ENCODE measurements around the gene SLC17A9. TPM values are rescaled to one million over a fixed set of nuclear protein-coding genes. Genes with fewer than 3 reads are reported as not detected.

The SLC17A9 gene
- total RNA-seq, 1 experiment from 2014 or later = 0.28 TPM

DNA sequence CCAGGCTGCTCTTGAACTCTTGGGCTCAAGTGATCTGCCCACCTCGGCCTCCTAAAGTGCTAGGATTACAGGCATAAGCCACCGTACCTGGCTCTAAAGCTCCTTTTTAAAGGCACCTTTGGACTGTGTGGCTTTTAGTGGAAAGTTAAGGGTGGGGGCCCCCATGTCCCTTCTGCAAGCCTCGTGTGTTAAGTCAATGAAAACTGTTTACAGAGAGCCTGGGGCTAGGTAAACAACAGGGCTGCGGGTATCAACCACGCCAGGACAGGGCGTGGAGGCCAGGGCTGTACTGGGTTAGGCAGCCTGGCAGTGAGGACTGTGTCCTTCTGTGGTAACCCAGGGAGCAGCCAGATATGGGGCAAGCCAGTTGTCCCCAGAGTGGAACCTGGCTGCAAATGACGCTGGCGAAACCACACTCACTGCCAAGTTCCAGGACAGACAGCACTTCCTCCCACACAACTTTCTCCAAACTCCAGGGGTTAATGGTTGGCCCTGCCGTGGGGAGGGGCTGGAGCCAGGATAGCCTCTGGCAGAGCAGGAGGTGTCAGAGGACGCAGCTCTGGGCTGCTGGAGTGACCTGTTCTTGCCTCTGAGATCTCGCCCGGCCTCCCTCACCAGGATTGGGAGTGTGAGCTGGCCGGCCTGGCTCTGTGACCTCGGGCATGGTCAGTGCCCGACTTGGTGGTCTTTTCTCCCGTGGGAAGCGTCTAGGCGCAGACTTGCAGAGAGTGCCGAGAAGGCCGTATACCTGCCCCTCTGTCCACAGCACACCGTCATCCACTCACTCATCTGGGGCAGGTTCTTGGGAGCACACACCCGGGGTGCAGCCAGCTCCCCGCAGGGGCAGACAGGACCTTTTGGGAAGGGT, 3.2 kb downstream of the SLC17A9 start:
- Histone ChIP-seq H3K27me3 (ENCODE audit: control insufficient read depth, insufficient read depth, low read length) (no peaks in the 10 kb centered on the region), H3K4me1 (ENCODE audit: control insufficient read depth, insufficient read depth, low read length) (peaks cover 9% of the 10 kb centered on the region; the same call in 1 of the 2 replicates), H3K36me3 (ENCODE audit: control insufficient read depth, insufficient read depth, low read length) (no peaks in the 10 kb centered on the region), H3K9me3 (ENCODE audit: control insufficient read depth, insufficient read depth, low read depth, low read length) (no peaks in the 10 kb centered on the region), H3K4me3 (ENCODE audit: low read depth in 2 of 2, low read length in 2 of 2) (no peak overlapping the region), H3K27ac (ENCODE audit: low read length) (no peak overlapping the region)
- ChIA-PET POLR2A (no interaction called here), CTCF (no interaction called here)
- TF ChIP-seq SIN3A (IDR thresholded peaks at IDR 0.05; ENCODE audit: borderline replicate concordance, insufficient read depth, low read depth, low read length) (no peak), POLR2AphosphoS5 (IDR thresholded peaks at IDR 0.05; ENCODE audit: low read depth, low read length) (no peak), CTCF (IDR thresholded peaks at IDR 0.05) (no peak), TCF7L2 (IDR thresholded peaks at IDR 0.05; ENCODE audit: low read depth, low read length) (no peak)
- TF ChIP-seq, protein P1, sequence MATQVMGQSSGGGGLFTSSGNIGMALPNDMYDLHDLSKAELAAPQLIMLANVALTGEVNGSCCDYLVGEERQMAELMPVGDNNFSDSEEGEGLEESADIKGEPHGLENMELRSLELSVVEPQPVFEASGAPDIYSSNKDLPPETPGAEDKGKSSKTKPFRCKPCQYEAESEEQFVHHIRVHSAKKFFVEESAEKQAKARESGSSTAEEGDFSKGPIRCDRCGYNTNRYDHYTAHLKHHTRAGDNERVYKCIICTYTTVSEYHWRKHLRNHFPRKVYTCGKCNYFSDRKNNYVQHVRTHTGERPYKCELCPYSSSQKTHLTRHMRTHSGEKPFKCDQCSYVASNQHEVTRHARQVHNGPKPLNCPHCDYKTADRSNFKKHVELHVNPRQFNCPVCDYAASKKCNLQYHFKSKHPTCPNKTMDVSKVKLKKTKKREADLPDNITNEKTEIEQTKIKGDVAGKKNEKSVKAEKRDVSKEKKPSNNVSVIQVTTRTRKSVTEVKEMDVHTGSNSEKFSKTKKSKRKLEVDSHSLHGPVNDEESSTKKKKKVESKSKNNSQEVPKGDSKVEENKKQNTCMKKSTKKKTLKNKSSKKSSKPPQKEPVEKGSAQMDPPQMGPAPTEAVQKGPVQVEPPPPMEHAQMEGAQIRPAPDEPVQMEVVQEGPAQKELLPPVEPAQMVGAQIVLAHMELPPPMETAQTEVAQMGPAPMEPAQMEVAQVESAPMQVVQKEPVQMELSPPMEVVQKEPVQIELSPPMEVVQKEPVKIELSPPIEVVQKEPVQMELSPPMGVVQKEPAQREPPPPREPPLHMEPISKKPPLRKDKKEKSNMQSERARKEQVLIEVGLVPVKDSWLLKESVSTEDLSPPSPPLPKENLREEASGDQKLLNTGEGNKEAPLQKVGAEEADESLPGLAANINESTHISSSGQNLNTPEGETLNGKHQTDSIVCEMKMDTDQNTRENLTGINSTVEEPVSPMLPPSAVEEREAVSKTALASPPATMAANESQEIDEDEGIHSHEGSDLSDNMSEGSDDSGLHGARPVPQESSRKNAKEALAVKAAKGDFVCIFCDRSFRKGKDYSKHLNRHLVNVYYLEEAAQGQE (IDR thresholded peaks at IDR 0.05; ENCODE audit: insufficient read depth in 1 of 2, low read depth in 2 of 2, low read length in 1 of 2) = no peak
- in situ Hi-C loops (cut with HindIII; ENCODE audit: low pct_unique_long_range_greater_than_20kb, low sequenced_read_pairs) = no loop called here
- no TSS peak for BruUV-seq (replicated peaks)
- DNase-seq (ENCODE audit: low read depth, low spot score) (no peak), ATAC-seq (peak; percentile 57)
- intact Hi-C loops (cut with micrococcal nuclease; ENCODE audit: unreplicated experiment) = no loop called here

DNA sequence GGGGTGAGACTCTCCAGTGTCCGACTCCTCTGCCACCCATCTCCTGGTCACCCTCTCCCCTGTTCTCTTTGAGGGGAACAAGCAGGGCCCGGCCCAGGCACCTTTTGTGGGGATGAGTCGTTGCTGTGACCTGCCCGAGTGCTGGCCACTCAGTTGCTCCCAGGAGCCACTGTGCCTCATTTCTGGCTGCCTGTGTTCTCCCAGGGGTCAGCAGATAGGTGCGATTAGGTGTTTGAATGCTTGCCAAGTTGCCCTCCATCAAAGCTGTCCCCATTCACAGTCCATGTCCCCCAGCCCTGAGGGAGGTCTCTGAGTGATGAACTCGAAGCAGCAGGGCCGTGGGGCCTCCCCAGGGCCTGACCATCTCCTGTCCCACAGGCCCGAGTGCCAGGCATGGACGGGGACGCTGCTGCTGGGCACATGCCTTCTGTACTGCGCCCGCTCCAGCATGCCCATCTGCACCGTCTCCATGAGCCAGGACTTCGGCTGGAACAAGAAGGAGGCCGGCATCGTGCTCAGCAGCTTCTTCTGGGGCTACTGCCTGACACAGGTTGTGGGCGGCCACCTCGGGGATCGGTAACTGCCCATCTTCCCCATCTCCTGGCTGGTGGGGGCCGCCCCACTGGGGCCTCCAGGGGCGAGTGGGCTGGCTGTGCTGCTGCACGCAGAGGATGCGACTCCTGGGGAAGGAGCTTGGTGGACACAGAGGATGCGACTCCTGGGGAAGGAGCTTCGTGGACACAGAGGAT, 4.1 kb downstream of the SLC17A9 start:
- no peaks in the 10 kb centered on the region for H3K36me3 ChIP-seq (ENCODE audit: control insufficient read depth, insufficient read depth, low read length)
- BruUV-seq (replicated peaks) = no TSS peak
- no peak overlapping the region for H3K27ac ChIP-seq (ENCODE audit: low read length)
- ChIA-PET POLR2A (no interaction called here), CTCF (interaction anchor here (0.7 kb wide), 1 partner anchor 65 kb away, joined by 3 read pairs; no protein-coding TSS in a partner anchor)
- in situ Hi-C loops (cut with HindIII; ENCODE audit: low pct_unique_long_range_greater_than_20kb, low sequenced_read_pairs) = no loop called here
- H3K4me3 ChIP-seq (ENCODE audit: low read depth in 2 of 2, low read length in 2 of 2) = no peak overlapping the region
- no peaks in the 10 kb centered on the region for H3K9me3 ChIP-seq (ENCODE audit: control insufficient read depth, insufficient read depth, low read depth, low read length)
- no peak for DNase-seq (ENCODE audit: low read depth, low spot score)
- no peak for ATAC-seq
- H3K27me3 ChIP-seq (ENCODE audit: control insufficient read depth, insufficient read depth, low read length) = no peaks in the 10 kb centered on the region
- intact Hi-C loops (cut with micrococcal nuclease; ENCODE audit: unreplicated experiment) = no loop called here
- TF ChIP-seq SIN3A (IDR thresholded peaks at IDR 0.05; ENCODE audit: borderline replicate concordance, insufficient read depth, low read depth, low read length) (no peak), CTCF (IDR thresholded peaks at IDR 0.05) (no peak), TCF7L2 (IDR thresholded peaks at IDR 0.05; ENCODE audit: low read depth, low read length) (no peak), POLR2AphosphoS5 (IDR thresholded peaks at IDR 0.05; ENCODE audit: low read depth, low read length) (no peak)
- TF ChIP-seq, protein P1 (IDR thresholded peaks at IDR 0.05; ENCODE audit: insufficient read depth in 1 of 2, low read depth in 2 of 2, low read length in 1 of 2) = no peak
- H3K4me1 ChIP-seq (ENCODE audit: control insufficient read depth, insufficient read depth, low read length) = peaks cover 9% of the 10 kb centered on the region; the same call in 1 of the 2 replicates

Data from Panc1 (cell line).